HTR-8/SVneo (cell line): ENCODE measurements around the gene C11orf52.
"Not testable (repeated sequence)": the region's sequence is repeated elsewhere in the genome, so short reads cannot be mapped to it uniquely, and the experiment has no call there.

ENCODE experiments used
- DNase-seq: peaks from one replicate; pipeline ENCODE4 v3.0.0; 2011; ENCODE audit warnings: low spot score, mixed read lengths; ENCODE audit not compliant: insufficient read length
- FAIRE-seq: peaks from 2 replicates; lab custom pipeline; 2011; peaks lifted over from hg19 to GRCh38; lab: Jason Lieb, UNC

C11orf52 gene, protein sequence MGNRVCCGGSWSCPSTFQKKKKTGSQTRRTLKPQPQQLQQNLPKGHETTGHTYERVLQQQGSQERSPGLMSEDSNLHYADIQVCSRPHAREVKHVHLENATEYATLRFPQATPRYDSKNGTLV

DNA sequence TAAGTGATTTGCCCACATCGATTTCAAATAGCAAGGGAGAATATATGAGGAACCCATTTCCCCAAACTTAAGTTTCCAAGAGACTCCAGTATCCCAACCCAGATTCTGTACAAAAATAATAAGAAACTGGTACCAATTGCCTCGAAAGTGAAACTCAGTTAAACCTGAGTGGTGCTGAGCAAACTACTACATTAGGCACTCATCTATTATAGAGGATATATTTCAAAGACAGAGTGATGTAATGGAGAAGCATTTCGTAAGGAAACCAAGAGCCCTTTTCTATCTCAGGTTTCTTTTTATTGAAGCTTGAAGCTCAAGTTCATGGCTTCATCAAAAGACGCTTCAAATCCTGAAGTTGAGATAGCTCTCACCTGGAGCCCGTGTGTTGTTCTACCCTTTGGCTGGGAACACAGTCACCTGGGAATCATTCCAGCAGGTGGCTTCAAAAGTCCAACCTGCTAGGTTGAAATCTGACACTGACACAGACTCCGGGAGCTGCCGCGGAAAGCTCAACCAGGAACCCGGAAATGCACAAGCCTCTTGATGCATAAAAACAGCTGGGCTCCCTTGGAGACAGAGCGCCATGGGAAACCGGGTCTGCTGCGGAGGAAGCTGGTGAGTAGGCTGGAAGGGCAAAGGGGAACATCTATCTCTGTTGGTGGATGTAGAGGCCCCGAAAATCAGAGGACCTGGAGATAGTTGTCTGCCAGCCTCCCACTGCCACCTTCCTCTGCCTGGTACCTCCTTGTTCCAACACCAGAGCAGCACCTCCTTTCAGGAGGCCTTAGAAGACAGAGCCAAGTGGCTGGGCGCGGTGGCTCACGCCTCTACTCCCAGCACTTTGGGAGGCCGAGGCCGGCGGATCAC lies at the start of gene C11orf52:
Gene C11orf52, plus strand, starts transcription at position 524 of the 867 bp plus-strand sequence. Its CDS starts 60 bp downstream, at position 584.
- peak; percentile 4 for FAIRE-seq
- no peak for DNase-seq

- DNase-seq (no peak), FAIRE-seq (no peak)
These were observed 48.6 kb upstream of the C11orf52 start for GRCh38 chr11:111870113-111870512.

DNA sequence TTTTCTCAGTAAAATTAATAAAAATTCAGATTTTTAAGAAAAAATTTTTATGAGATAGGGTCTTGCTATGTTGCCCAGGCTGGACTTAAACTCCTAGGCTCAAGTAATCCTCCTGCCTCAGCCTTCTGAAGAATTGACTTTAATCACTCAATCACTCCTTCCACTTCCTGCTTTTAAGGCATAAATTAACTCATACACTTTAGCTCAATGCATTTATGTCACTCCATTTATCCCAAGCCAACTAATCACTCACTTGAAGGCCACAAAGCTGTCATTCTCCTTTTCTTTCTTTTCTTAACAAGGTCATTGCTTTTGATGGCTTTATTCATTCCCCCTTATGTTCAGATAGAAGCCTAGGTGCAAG lies 48.2 kb upstream of the C11orf52 start:
- no peak for FAIRE-seq
- DNase-seq, result no peak

GRCh38 chr11:111870886-111871692 lies 47.6 kb upstream of the C11orf52 start, which contains the start of gene ALG9:
Gene ALG9 (minus strand): TSS chr11:111871581. CDS start chr11:111871482, 99 bp downstream.
- FAIRE-seq, result peak; percentile 98

DNA sequence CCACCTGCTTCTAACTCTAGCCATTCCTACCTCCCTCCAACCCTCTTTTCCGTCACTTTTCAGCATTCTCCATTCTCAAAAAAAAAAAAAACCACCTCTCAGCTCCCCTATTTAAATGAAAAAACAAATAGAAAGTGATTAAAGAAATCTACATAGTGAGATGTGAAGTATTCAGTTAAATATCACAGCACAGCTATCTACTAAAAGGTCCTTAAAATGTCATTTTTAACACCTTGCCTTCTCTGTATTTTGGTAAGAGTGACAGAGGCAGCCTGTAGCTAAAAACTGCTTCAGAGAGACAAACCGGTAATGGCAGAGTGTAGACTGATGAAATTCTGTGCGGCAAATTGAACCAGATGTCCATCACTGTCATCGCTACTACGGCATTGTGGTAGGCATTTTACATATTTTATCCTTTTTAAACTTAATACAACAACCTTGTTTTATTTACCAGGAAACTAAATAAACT lies 47.0 kb upstream of the C11orf52 start:
- peak; percentile 54 for FAIRE-seq
- DNase-seq, result no peak

More at GRCh38 chr11:111870886-111871692, 47.6 kb upstream of the C11orf52 start, which contains the start of gene ALG9:
- peak; percentile 93 for DNase-seq

- DNase-seq (no peak), FAIRE-seq (no peak)
These were observed 40.3 kb upstream of the C11orf52 start for GRCh38 chr11:111878385-111878848.

GRCh38 chr11:111878849-111879636 lies 39.7 kb upstream of the C11orf52 start, which contains the start of the genes CFAP68 and FDXACB1:
Gene CFAP68 (plus strand): TSS chr11:111879541. CDS start chr11:111879561, 20 bp downstream.
Gene FDXACB1 (minus strand): TSS chr11:111879165. CDS start chr11:111879132, 33 bp downstream.
- FAIRE-seq (peak; percentile 99), DNase-seq (peak; percentile 99)

- DNase-seq, result no peak
- FAIRE-seq, result no peak
These were observed 39.1 kb upstream of the C11orf52 start for GRCh38 chr11:111879637-111879960.

- DNase-seq (no peak), FAIRE-seq (peak; percentile 83)
These were observed 36.5 kb upstream of the C11orf52 start for GRCh38 chr11:111882202-111882601.

- DNase-seq, FAIRE-seq: not testable (repeated sequence)
These were observed 33.7 kb upstream of the C11orf52 start for GRCh38 chr11:111885053-111885452.

GRCh38 chr11:111886032-111886431 lies 32.7 kb upstream of the C11orf52 start:
- DNase-seq, result no peak
- no peak for FAIRE-seq

DNA sequence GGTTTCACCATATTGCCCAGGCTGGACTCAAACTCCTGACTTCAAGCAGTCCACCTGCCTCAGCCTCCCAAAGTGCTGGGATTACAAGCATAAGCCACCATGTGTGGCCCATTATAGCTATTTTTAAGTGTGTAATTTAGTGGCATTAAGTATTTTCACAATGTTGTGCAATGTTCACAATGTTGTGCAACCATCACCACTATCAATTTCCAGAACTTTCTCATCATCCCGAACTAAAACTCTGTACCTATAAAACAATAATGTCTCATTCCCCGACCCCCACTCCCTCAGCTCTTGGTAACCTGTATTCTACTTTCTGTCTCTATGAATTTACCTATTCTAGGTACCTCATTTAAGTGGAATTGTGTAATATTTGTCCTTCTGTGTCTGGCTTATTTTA lies 31.9 kb upstream of the C11orf52 start:
- no peak for FAIRE-seq
- DNase-seq, result no peak

- no peak for DNase-seq
- no peak for FAIRE-seq
These were observed 13.3 kb upstream of the C11orf52 start for GRCh38 chr11:111905411-111905810.

DNA sequence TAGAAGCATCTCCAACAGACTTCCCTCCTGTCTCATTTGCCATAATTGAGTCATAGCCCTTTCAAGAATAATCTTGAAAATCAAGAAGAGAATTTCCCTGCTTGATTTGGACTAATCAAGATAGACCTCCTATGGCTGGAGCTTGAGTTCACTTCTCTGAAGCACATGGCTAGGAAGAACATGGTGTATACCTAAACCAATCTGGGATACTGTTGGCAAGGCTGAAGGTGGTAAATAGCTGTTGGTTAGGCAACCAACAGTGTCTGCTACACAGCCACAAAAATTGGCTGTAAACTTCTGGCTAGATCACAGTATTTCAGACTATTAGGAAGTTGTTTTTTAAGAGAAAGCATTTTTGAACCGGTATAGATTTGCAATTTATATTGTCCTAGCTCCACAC lies 12.0 kb upstream of the C11orf52 start:
- no peak for DNase-seq
- peak; percentile 57 for FAIRE-seq

GRCh38 chr11:111908639-111909305 lies 9.9 kb upstream of the C11orf52 start:
- no peak for DNase-seq
- FAIRE-seq, result peak; percentile 82

DNA sequence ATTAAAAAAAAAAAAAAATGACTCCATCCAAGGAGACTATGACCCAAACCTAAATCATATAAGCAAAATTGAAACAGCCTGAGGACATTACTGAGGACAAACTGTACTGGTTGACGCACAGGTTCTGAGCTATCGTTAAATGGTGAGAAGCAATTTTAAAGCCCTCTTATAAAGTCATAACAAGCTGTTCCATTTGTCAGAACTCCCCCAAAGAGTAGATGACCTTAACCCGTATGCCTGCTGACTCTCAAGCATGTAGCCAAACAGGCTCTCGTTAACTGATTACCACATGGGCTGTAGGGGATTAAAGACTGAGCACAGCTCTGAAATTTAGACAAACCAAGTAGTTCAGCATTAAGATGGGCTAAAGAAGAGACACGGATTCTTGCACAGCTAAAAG lies 9.3 kb upstream of the C11orf52 start:
- peak; percentile 76 for FAIRE-seq

DNA sequence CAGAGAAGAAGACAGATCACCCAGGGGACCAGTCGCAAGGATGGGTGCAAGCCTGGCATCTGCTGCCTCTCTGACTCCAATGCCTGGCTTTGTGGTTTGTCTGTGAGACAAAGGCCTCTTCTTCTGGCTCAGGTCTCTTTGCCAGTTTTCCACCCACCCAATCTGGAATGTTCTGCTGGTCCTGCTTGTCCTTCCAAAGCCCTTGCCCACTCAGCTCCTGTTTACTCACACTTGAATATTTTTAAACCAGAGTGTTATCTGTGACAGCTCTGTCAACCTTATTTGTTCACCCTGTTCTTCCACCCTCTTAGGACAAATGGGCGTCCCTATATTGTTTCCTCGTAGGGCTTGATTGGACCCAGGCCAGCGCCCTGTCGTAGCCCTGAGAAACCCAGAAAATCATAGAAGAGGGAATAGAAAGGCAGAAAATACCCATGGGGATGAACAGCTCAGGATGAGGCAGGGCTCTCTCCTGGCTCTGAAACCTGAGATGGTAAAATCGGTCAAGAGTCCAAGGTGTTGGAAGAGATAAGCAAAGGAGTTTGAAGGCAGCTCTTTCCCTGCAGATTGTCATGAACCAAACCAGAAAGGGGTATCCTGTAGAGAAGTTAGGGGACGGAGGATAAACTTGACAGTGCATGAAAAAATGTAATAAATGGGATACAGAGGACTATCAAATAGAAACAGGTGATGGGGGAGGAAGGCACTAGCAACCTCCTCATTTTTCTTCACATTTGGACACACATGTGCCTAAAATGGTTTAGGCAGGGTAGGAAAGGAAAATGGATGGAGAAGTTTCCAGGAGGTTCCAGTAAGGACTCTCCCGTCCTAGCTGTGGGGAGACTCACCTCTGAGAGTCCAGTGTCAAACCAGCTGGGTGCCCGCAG lies 7.8 kb upstream of the C11orf52 start:
- FAIRE-seq (no peak), DNase-seq (no peak)

More for the DNA sequence above, 9.3 kb upstream of the C11orf52 start:
- no peak for DNase-seq
